K562 (cell line): ENCODE results near the gene ZNF862. TPM values are rescaled to one million over a fixed set of nuclear protein-coding genes. Genes with fewer than 3 reads are reported as not detected.

Experiments used
- ARID2 ChIP-seq: fragments of 450-650 bp; IDR thresholded peaks from 2 replicates; pipeline ENCODE4 v1.6.1; 2017; ENCODE audit warnings: antibody characterized with exemption, mild to moderate bottlenecking
- ATF2 ChIP-seq: sonication (generic); formaldehyde crosslinking; IDR thresholded peaks from 2 replicates; pipeline ENCODE4 v1.8.1; 2022; ENCODE audit warnings: missing genetic modification reagents
- FOSL1 ChIP-seq: fragments of 200-800 bp; sonication (Bioruptor generic); conservative IDR thresholded peaks from 2 replicates; pipeline ENCODE4 v1.6.1; 2016; ENCODE audit warnings: missing genetic modification characterization, missing compliant biosample characterization
- FOXK2 ChIP-seq, 2 experiments: fragments of 450-650 bp; IDR thresholded peaks in 1 of 2; conservative IDR thresholded peaks in 1 of 2; 2 replicates each; pipeline ENCODE4 v1.6.1; 2016; ENCODE audit warnings: low read depth in 2 of 2, mild to moderate bottlenecking in 1 of 2
- JUNB ChIP-seq: fragments of 450-650 bp; formaldehyde crosslinking; conservative IDR thresholded peaks from 2 replicates; pipeline ENCODE4 v1.4.0; 2020; ENCODE audit warnings: mild to moderate bottlenecking
- MAFK ChIP-seq: IDR thresholded peaks from 2 replicates; pipeline ENCODE4 v1.6.1; 2011; ENCODE audit warnings: low read length, improper control_type of control experiment
- MLX ChIP-seq, 2 experiments: fragments of 450-650 bp in 1 of 2; sonication (generic) in 1 of 2; formaldehyde crosslinking; conservative IDR thresholded peaks; 2 replicates each; pipeline versions ENCODE4 v1.4.0 to v1.8.1; 2020 to 2022; ENCODE audit warnings: mild to moderate bottlenecking in 1 of 2, missing genetic modification reagents in 1 of 2
- MYC ChIP-seq, 2 experiments: fragments of 250-450 bp in 1 of 2; sonication (Bioruptor Pico) in 1 of 2; IDR thresholded peaks; 2 replicates each; pipeline versions ENCODE4 v1.5.1 to v1.6.1; 2012 to 2021; ENCODE audit warnings: low read depth in 2 of 2, borderline replicate concordance in 1 of 2, improper control_type of control experiment in 1 of 2, low read length in 1 of 2, mild to moderate bottlenecking in 1 of 2, moderate library complexity in 1 of 2
- NFATC3 ChIP-seq: fragments of 450-650 bp; IDR thresholded peaks from 2 replicates; pipeline ENCODE4 v1.6.1; 2017; ENCODE audit warnings: mild to moderate bottlenecking
- NR2F6 ChIP-seq: fragments of 450-650 bp; formaldehyde crosslinking; IDR thresholded peaks from 2 replicates; pipeline ENCODE4 v1.4.0; 2020; ENCODE audit warnings: mild to moderate bottlenecking
- POLR2AphosphoS5 ChIP-seq: IDR thresholded peaks from 2 replicates; pipeline ENCODE4 v1.6.1; 2011; ENCODE audit warnings: mild to moderate bottlenecking, low read depth, low read length, moderate library complexity; ENCODE audit not compliant: control insufficient read depth, insufficient read depth
- RNF219 ChIP-seq: fragments of 250-450 bp; sonication (Bioruptor Pico); IDR thresholded peaks from 2 replicates; pipeline ENCODE4 v1.5.0; 2022; ENCODE audit warnings: mild to moderate bottlenecking
- STAT5B ChIP-seq: fragments of 250-450 bp; sonication (Bioruptor Pico); IDR thresholded peaks from 2 replicates; pipeline ENCODE4 v1.8.0; 2021; ENCODE audit warnings: mild to moderate bottlenecking, inconsistent platforms
- ZNF24 ChIP-seq: fragments of 450-650 bp; IDR thresholded peaks from 2 replicates; pipeline ENCODE4 v1.6.1; 2016
- ZNF3 ChIP-seq: fragments of 250-450 bp; sonication (Bioruptor Pico); IDR thresholded peaks from 2 replicates; pipeline ENCODE4 v1.5.0; 2021; ENCODE audit warnings: mild to moderate bottlenecking, moderate library complexity
- polyA plus RNA-seq, 8 experiments: library from polyadenylated mRNA; depleted of rRNA in 4 of 8; stranded (reverse) in 5 of 8; unstranded in 3 of 8; fragments of >200 nt; fragmentation: Nextera tagmentation in 2 of 8; fragmentation: Illumina TruSeq in 1 of 8; extraction: Ambion mirVana in 2 of 8; extraction: Trizol in 1 of 8; gene quantifications; 2 replicates each; pipeline versions ENCODE4 v1.2.1 to v1.2.3, GENCODE V29; 2011 to 2014; ENCODE audit warnings: inconsistent platforms in 1 of 8, missing spikeins in 1 of 8
- total RNA-seq, 7 experiments: library from RNA; depleted of rRNA in 6 of 7; stranded (reverse); fragments of >200 nt in 6 of 7; fragmentation: Illumina TruSeq in 2 of 7; extraction: Trizol in 2 of 7; gene quantifications; 2 replicates each; pipeline versions ENCODE4 v1.2.1 to v1.2.3, GENCODE V29; 2011 to 2021; ENCODE audit warnings: low replicate concordance in 1 of 7
- TF ChIP-seq, protein P1 (sequence below): fragments of 250-450 bp; sonication (Bioruptor Pico); IDR thresholded peaks from 2 replicates; pipeline ENCODE4 v1.4.0; 2020; ENCODE audit warnings: mild to moderate bottlenecking, moderate library complexity
- TF ChIP-seq, protein P2 (sequence below): fragments of 250-450 bp; sonication (Bioruptor Pico); IDR thresholded peaks from 2 replicates; pipeline ENCODE4 v1.8.0; 2022; ENCODE audit warnings: inconsistent platforms, mild to moderate bottlenecking, moderate library complexity, borderline replicate concordance

Gene ZNF862
- total and polyA plus RNA-seq, 9 of the 15 experiments (the other 6 are each of a cell fraction or from before 2014, with no cell fraction given): 1.1 to 3.9 (median 2.6) TPM

DNA sequence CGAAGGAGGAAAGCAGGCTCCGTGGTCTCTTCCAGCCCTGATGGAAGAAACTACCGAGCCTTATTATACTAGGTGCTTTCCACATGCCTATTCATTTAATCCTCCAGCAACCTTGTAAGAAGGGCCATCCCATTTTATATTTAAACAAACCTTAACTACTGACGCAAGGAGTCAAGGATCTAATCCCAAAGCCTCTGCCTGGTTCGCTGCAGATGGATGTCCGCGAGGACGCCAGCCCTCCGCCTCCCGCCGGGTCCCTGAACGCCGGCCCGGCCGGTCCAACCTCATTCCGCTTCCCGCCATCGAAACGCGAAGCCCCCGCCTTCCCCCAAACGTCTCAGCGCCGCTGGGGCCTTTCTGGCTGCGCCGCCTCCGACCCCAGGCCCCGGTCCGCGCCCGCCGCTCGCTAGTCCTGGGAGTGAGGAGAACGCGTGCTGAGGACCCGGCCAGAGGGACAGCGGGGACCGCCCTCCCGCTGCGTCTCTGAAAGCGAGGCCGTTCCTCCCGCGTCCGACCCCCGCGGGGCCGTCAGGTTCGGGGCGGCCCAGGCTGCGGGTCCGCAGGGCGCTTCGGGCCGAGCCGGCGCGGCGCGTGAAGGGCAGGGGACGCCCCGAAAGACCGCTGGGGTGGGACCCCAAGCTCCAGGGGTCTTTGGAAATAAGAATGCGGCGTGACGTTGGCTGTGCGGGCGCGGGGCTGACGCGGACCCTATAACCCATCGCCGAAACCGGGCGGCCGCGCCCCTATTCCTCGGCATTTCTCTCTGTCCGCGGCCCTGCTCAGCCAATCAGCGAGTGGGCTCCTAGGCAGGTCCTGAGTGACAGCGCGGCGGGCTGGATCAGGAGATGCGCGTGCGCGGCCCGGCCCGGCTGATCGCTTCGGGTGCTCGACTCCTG is 35.1 kb downstream of the ZNF862 start, which contains the start of gene ATP6V0E2 (continued):
- TF ChIP-seq, protein P1, sequence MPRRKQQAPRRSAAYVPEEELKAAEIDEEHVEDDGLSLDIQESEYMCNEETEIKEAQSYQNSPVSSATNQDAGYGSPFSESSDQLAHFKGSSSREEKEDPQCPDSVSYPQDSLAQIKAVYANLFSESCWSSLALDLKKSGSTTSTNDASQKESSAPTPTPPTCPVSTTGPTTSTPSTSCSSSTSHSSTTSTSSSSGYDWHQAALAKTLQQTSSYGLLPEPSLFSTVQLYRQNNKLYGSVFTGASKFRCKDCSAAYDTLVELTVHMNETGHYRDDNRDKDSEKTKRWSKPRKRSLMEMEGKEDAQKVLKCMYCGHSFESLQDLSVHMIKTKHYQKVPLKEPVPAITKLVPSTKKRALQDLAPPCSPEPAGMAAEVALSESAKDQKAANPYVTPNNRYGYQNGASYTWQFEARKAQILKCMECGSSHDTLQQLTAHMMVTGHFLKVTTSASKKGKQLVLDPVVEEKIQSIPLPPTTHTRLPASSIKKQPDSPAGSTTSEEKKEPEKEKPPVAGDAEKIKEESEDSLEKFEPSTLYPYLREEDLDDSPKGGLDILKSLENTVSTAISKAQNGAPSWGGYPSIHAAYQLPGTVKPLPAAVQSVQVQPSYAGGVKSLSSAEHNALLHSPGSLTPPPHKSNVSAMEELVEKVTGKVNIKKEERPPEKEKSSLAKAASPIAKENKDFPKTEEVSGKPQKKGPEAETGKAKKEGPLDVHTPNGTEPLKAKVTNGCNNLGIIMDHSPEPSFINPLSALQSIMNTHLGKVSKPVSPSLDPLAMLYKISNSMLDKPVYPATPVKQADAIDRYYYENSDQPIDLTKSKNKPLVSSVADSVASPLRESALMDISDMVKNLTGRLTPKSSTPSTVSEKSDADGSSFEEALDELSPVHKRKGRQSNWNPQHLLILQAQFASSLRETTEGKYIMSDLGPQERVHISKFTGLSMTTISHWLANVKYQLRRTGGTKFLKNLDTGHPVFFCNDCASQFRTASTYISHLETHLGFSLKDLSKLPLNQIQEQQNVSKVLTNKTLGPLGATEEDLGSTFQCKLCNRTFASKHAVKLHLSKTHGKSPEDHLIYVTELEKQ: no peak
- TF ChIP-seq FOXK2 (conservative IDR thresholded peaks at IDR 0.05 in 1 of 2, IDR thresholded peaks at IDR 0.05 in 1 of 2; ENCODE audit: low read depth in 2 of 2): no peak
- TF ChIP-seq MYC (IDR thresholded peaks at IDR 0.05; ENCODE audit: low read depth, low read length): peak; percentile 60; the same call in 1 of the 2 replicates
- 0 out of 2 replicates have a peak, but pooled peaks have one; percentile 8 for TF ChIP-seq MYC (CRISPR knock-in tag; IDR thresholded peaks at IDR 0.05; ENCODE audit: borderline replicate concordance, low read depth)
- no peak for TF ChIP-seq NFATC3
- no peak; the same call in 1 of the 2 replicates for TF ChIP-seq FOSL1 (tag)
- TF ChIP-seq NR2F6 (CRISPR knock-in tag): no peak
- TF ChIP-seq RNF219 (CRISPR knock-in tag): no peak
- no peak for TF ChIP-seq ZNF24
- no peak for TF ChIP-seq ARID2
- no peak for TF ChIP-seq STAT5B (CRISPR knock-in tag)
- TF ChIP-seq MAFK: no peak
- no peak for TF ChIP-seq ZNF3 (CRISPR knock-in tag)
- no peak for TF ChIP-seq POLR2AphosphoS5
- TF ChIP-seq JUNB (CRISPR knock-in tag): no peak
- TF ChIP-seq ATF2: no peak
- TF ChIP-seq, protein P2, sequence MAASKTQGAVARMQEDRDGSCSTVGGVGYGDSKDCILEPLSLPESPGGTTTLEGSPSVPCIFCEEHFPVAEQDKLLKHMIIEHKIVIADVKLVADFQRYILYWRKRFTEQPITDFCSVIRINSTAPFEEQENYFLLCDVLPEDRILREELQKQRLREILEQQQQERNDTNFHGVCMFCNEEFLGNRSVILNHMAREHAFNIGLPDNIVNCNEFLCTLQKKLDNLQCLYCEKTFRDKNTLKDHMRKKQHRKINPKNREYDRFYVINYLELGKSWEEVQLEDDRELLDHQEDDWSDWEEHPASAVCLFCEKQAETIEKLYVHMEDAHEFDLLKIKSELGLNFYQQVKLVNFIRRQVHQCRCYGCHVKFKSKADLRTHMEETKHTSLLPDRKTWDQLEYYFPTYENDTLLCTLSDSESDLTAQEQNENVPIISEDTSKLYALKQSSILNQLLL (CRISPR knock-in tag): no peak
- TF ChIP-seq MLX (CRISPR knock-in tag; conservative IDR thresholded peaks at IDR 0.05): no peak
